Hepatocyte (in vitro differentiated cells): Measurements from ENCODE around the gene PRKAR1B. TPM values are rescaled to one million over a fixed set of nuclear protein-coding genes. Genes with fewer than 3 reads are reported as not detected.

Source experiments
- DNase-seq: peaks from one replicate; pipeline ENCODE4 v3.0.0-alpha.2; 2016; ENCODE audit warnings: low spot score
- H2AFZ ChIP-seq: fragments of 200-600 bp; sonication (generic); 2 replicates; pipeline ENCODE4 v1.6.0; 2016; ENCODE audit warnings: antibody characterized with exemption, mild to moderate bottlenecking
- H3K27ac ChIP-seq: fragments of 200-600 bp; sonication (generic); 2 replicates; pipeline ENCODE4 v1.5.1; 2016; ENCODE audit warnings: mild to moderate bottlenecking
- H3K27me3 ChIP-seq: fragments of 200-600 bp; sonication (generic); 2 replicates; pipeline ENCODE4 v1.6.1; 2016
- H3K36me3 ChIP-seq: fragments of 200-600 bp; sonication (generic); replicated peaks from 2 replicates; pipeline ENCODE4 v1.5.1; 2016; ENCODE audit warnings: low read depth; ENCODE audit not compliant: insufficient read depth
- H3K4me1 ChIP-seq: fragments of 200-600 bp; sonication (generic); 2 replicates; pipeline ENCODE4 v1.5.1; 2016; ENCODE audit warnings: mild to moderate bottlenecking, moderate library complexity; ENCODE audit not compliant: insufficient read depth
- H3K4me2 ChIP-seq: fragments of 200-600 bp; sonication (generic); 2 replicates; pipeline ENCODE4 v1.6.0; 2016
- H3K4me3 ChIP-seq: fragments of 200-600 bp; sonication (generic); 2 replicates; pipeline ENCODE4 v1.5.1; 2016; ENCODE audit warnings: mild to moderate bottlenecking
- H3K79me2 ChIP-seq: fragments of 200-600 bp; sonication (generic); 2 replicates; pipeline ENCODE4 v1.6.0; 2017; ENCODE audit warnings: mild to moderate bottlenecking
- H3K9me2 ChIP-seq: fragments of 200-600 bp; sonication (generic); replicated peaks from 2 replicates; pipeline ENCODE4 v1.6.0; 2017; ENCODE audit warnings: mild to moderate bottlenecking; ENCODE audit not compliant: insufficient read depth
- H3K9me3 ChIP-seq: fragments of 200-600 bp; sonication (generic); 2 replicates; pipeline ENCODE4 v1.5.1; 2016; ENCODE audit warnings: low read depth, mild to moderate bottlenecking
- H4K20me1 ChIP-seq: fragments of 200-600 bp; sonication (generic); 2 replicates; pipeline ENCODE4 v1.6.0; 2016; ENCODE audit warnings: mild to moderate bottlenecking; ENCODE audit not compliant: insufficient read depth, poor library complexity, severe bottlenecking
- EZH2 ChIP-seq: fragments of 200-600 bp; sonication (generic); IDR thresholded peaks from 2 replicates; pipeline ENCODE4 v1.6.1; 2016; ENCODE audit warnings: antibody characterized with exemption, mild to moderate bottlenecking, borderline replicate concordance
- EZH2phosphoT487 ChIP-seq: fragments of 200-600 bp; sonication (generic); IDR thresholded peaks from one replicate; pipeline ENCODE4 v1.6.1; 2018; ENCODE audit warnings: antibody characterized with exemption, mild to moderate bottlenecking, low read depth, moderate library complexity; ENCODE audit not compliant: unreplicated experiment, severe bottlenecking
- WGBS: methylation state at CpG from one replicate; pipeline ENCODE4 v1.1.6; 2016; ENCODE audit warnings: low lambda C conversion rate; ENCODE audit errors: missing lambda C conversion rate; 5-methylcytosine and 5-hydroxymethylcytosine counted together
- polyA plus RNA-seq: library from polyadenylated mRNA; unstranded; fragments of >200 nt; fragmentation: Nextera tagmentation; extraction: Ambion mirVana; gene quantifications from 2 replicates; pipeline ENCODE4 v1.2.1, GENCODE V29; 2016
- total RNA-seq: library from RNA; depleted of rRNA; stranded (reverse); fragments of >200 nt; gene quantifications from 2 replicates; pipeline ENCODE4 v1.2.3, GENCODE V29; 2014
- TF ChIP-seq, protein P1 (sequence below): fragments of 200-600 bp; sonication (generic); IDR thresholded peaks from 2 replicates; pipeline ENCODE4 v1.5.1; 2016; ENCODE audit warnings: antibody characterized with exemption, mild to moderate bottlenecking; ENCODE audit not compliant: poor library complexity

PRKAR1B gene
- total and polyA plus RNA-seq, 2 experiments from 2014 or later = 16.6 to 28.7 TPM

DNA sequence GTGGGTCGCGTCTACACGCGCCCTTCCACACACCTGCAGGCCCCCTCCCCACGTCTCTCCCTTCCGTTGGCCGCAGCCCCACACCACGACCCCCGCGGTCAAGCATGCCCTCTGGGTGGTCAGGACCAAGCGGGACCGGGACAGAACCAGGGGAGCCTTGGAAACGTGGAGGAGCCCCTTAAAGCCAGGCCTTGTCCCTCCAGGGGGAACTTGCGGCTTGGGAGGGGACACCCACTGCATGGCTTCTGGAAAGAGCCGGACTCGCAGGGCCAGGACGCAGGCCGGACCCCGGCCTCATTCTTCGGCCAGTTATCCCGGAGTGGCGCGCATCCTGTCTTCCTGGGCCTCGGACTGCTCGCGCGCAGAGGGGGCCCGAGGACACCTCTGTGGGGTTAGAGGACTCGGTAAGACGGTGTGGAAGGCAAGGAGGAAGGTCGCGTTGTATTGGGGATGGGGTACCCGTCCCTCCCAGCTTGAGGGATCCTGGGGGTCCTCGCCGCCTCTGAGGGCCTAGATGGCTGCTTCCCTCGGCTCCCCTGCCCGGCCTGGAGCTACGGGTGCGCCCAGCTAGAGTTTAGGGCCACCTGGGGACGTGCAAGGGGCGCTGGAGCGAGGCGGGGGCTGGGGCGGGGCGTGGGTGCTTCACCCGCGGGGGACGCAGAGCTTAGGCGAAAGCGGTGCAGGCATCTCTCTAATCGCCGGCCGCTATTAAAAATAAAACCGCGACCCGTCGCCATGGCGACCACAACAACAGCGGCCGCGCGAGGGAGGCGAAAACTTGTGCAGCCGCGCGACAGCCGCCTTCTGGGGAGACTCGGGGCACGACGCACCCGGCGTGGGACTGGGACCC lies 205.6 kb downstream of the PRKAR1B start:
- H3K9me2 ChIP-seq = no peaks in the 10 kb centered on the region
- WGBS = 6% methylated on average over 59 of the region's 72 CpGs
- peak overlapping the region; percentile 98 for H3K4me2 ChIP-seq
- peak overlapping the region; percentile 24 for H3K4me3 ChIP-seq
- no peaks in the 10 kb centered on the region for H3K9me3 ChIP-seq
- H3K27ac ChIP-seq = no peak overlapping the region
- peak overlapping the region; percentile 1 for H2AFZ ChIP-seq
- TF ChIP-seq EZH2 (no peak), EZH2phosphoT487 (no peak)
- TF ChIP-seq, protein P1, sequence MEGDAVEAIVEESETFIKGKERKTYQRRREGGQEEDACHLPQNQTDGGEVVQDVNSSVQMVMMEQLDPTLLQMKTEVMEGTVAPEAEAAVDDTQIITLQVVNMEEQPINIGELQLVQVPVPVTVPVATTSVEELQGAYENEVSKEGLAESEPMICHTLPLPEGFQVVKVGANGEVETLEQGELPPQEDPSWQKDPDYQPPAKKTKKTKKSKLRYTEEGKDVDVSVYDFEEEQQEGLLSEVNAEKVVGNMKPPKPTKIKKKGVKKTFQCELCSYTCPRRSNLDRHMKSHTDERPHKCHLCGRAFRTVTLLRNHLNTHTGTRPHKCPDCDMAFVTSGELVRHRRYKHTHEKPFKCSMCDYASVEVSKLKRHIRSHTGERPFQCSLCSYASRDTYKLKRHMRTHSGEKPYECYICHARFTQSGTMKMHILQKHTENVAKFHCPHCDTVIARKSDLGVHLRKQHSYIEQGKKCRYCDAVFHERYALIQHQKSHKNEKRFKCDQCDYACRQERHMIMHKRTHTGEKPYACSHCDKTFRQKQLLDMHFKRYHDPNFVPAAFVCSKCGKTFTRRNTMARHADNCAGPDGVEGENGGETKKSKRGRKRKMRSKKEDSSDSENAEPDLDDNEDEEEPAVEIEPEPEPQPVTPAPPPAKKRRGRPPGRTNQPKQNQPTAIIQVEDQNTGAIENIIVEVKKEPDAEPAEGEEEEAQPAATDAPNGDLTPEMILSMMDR = no peak
- H3K36me3 ChIP-seq = no peaks in the 10 kb centered on the region
- DNase-seq = peak; percentile 79
- peaks cover 6% of the 10 kb centered on the region for H4K20me1 ChIP-seq
- peaks cover 26% of the 10 kb centered on the region for H3K4me1 ChIP-seq
- peaks cover 22% of the 10 kb centered on the region for H3K27me3 ChIP-seq
- H3K79me2 ChIP-seq = peaks cover 18% of the 10 kb centered on the region

DNA sequence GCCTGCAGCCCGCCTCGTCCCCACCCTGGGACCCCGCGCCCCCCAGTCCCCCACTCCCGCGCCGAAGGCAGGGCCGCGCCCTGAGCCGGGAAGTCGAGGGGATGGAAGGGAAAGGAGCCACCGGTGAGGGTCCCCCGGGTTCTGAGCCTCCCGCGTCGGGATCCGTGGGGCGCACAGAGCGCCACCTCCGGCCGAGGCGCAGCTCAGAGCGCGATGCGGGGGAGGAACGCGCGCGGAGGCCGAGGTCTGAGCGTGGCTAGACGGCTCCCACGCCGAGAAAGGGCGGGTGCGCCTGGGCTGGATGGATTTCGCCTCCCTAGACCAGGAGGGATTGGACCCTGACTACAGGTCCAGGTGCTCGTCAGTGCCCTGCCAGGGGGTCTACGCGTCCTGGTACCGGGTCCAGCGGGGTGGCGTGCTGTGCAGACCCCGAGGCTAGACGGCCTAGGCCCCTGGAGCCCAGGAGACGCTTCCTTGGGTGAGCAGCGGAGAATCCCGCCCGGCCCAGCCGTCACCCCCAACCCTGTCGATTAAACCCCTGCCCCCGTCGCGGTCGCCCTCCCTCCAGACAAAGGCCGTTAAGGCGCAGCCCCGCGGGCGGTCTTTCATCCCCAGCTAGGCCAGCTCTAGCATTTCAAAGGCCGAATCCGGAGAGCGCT lies 206.4 kb downstream of the PRKAR1B start:
- Histone ChIP-seq H3K4me1 (peaks cover 34% of the 10 kb centered on the region), H3K79me2 (peaks cover 26% of the 10 kb centered on the region), H3K36me3 (no peaks in the 10 kb centered on the region), H3K9me2 (no peaks in the 10 kb centered on the region), H4K20me1 (peaks cover 15% of the 10 kb centered on the region), H3K4me3 (peak overlapping the region; percentile 61), H3K4me2 (peak overlapping the region; percentile 98), H2AFZ (no peak overlapping the region), H3K9me3 (no peaks in the 10 kb centered on the region), H3K27ac (peak overlapping the region; percentile 92), H3K27me3 (peaks cover 22% of the 10 kb centered on the region)
- peak; percentile 70 for DNase-seq
- TF ChIP-seq, protein P1 = peak; percentile 26
- no peak for TF ChIP-seq EZH2
- WGBS = 6% methylated on average over 49 of the region's 63 CpGs

DNA sequence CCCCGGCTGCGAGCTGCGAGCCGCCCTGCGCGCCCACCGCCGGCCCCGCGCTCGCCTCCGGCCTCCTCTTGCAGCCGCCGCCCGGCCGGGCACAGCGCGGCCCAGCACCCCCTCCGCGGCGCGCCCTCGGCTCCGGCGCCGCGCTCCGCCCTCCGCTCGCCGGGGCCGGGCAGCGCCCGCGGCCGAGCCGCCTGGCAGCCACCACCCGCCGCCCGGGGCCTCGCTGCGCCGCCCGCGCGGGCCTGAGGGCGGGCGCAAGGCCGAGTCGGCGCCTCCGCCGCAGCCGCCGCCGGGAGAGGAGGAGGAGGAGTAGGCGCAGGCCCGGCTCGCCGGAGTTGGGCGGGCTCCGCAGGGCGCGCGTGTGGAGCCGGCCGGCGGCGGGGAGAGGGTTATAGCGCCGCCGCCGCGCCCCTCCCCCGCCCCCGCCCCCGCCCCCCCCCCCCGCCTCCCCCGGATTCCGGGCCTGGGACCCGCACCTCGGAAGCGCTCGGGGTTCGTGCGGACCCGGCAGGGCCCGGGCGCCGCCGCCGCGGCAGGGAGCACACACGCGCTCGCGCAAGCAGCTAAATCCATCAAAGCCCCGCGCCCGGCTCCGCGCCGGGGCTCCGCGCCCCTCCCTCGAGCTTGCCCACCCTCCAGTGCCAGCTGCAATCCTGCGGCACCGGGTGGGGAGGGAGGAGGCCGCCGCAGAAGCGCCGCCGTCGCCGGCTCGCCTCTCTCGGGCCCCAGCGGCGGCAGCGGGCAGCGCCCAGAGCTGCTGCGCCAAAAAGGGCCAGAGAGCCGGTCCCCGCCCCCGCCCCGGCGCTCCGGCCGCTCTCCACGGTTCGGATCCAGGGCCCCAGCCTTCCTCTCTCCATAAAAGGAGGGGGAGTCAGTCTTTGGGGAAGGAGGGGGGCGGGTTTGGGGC lies 207.3 kb downstream of the PRKAR1B start, which contains the start of gene PDGFA:
PDGFA (minus strand) TSS at position 363 of the 907 bp plus-strand sequence. CDS start 845 bp downstream, outside the sequence.
- Histone ChIP-seq H3K79me2 (peaks cover 35% of the 10 kb centered on the region), H3K4me3 (peak within 1 kb of the TSS; percentile 99), H3K36me3 (no peaks in the 10 kb centered on the region), H3K27ac (peak within 1 kb of the TSS; percentile 98), H3K9me3 (no peaks in the 10 kb centered on the region), H3K4me1 (peaks cover 41% of the 10 kb centered on the region), H4K20me1 (peaks cover 24% of the 10 kb centered on the region), H3K27me3 (peaks cover 22% of the 10 kb centered on the region), H2AFZ (no peak within 1 kb of the TSS), H3K4me2 (peak within 1 kb of the TSS; percentile 98), H3K9me2 (no peaks in the 10 kb centered on the region)
- TF ChIP-seq EZH2 (no peak), EZH2phosphoT487 (no peak)
- TF ChIP-seq, protein P1 = no peak
- peak; percentile 85 for DNase-seq
- WGBS = 2% methylated on average over 42 of the region's 132 CpGs
